ENCODE measurements around the gene CAMKK1.

GRCh38 chr17:3935140-3935542 is 42.3 kb upstream of the CAMKK1 start:
- peak; percentile 57 for TF ChIP-seq CTCF (IDR thresholded peaks at IDR 0.05)
- no peak for TF ChIP-seq EZH2 (IDR thresholded peaks at IDR 0.05; ENCODE audit: borderline replicate concordance, insufficient read depth, low read depth, low read length, poor library complexity, severe bottlenecking)

Data from B cell (primary cell).